Measurements from ENCODE around the gene ABRACL. TPM values are rescaled to one million over a fixed set of nuclear protein-coding genes. Genes with fewer than 3 reads are reported as not detected.
"Not testable (repeated sequence)": the region's sequence is repeated elsewhere in the genome, so short reads cannot be mapped to it uniquely, and the experiment has no call there.

Gene ABRACL
- polyA plus RNA-seq, 1 experiment: 56.4 TPM

GRCh38 chr6:139044250-139044649, 15.7 kb downstream of the ABRACL start:
- H3K27me3 ChIP-seq (ENCODE audit: control insufficient read depth, insufficient read depth, low read length): no peaks in the 10 kb centered on the region
- H3K4me3 ChIP-seq (ENCODE audit: low read depth, low read length): no peak overlapping the region
- TF ChIP-seq, protein P1, sequence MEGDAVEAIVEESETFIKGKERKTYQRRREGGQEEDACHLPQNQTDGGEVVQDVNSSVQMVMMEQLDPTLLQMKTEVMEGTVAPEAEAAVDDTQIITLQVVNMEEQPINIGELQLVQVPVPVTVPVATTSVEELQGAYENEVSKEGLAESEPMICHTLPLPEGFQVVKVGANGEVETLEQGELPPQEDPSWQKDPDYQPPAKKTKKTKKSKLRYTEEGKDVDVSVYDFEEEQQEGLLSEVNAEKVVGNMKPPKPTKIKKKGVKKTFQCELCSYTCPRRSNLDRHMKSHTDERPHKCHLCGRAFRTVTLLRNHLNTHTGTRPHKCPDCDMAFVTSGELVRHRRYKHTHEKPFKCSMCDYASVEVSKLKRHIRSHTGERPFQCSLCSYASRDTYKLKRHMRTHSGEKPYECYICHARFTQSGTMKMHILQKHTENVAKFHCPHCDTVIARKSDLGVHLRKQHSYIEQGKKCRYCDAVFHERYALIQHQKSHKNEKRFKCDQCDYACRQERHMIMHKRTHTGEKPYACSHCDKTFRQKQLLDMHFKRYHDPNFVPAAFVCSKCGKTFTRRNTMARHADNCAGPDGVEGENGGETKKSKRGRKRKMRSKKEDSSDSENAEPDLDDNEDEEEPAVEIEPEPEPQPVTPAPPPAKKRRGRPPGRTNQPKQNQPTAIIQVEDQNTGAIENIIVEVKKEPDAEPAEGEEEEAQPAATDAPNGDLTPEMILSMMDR (IDR thresholded peaks at IDR 0.05; ENCODE audit: low read depth, low read length): no peak
- CTCF ChIA-PET: no interaction called here
- no peak overlapping the region for H3K27ac ChIP-seq (ENCODE audit: low read depth, low read length)
- H3K9me3 ChIP-seq (ENCODE audit: control insufficient read depth, insufficient read depth, low read length): no peaks in the 10 kb centered on the region
- no peak for DNase-seq (ENCODE audit: low read depth, low spot score)
- POLR2A ChIA-PET: no interaction called here

- no peaks in the 10 kb centered on the region for H3K27me3 ChIP-seq (ENCODE audit: control insufficient read depth, insufficient read depth, low read length)
- ChIA-PET CTCF (no interaction called here), POLR2A (no interaction called here)
- TF ChIP-seq, protein P1 (IDR thresholded peaks at IDR 0.05; ENCODE audit: low read depth, low read length): no peak
- no peak overlapping the region for H3K27ac ChIP-seq (ENCODE audit: low read depth, low read length)
- H3K9me3 ChIP-seq (ENCODE audit: control insufficient read depth, insufficient read depth, low read length): no peaks in the 10 kb centered on the region
- no peak overlapping the region for H3K4me3 ChIP-seq (ENCODE audit: low read depth, low read length)
- no peak for DNase-seq (ENCODE audit: low read depth, low spot score)
Measured at GRCh38 chr6:139047677-139048076, 19.1 kb downstream of the ABRACL start.

GRCh38 chr6:139048912-139049311, 20.4 kb downstream of the ABRACL start:
- DNase-seq (ENCODE audit: low read depth, low spot score); H3K27me3 ChIP-seq (ENCODE audit: control insufficient read depth, insufficient read depth, low read length); H3K27ac ChIP-seq (ENCODE audit: low read depth, low read length); H3K4me3 ChIP-seq (ENCODE audit: low read depth, low read length); POLR2A ChIA-PET; H3K9me3 ChIP-seq (ENCODE audit: control insufficient read depth, insufficient read depth, low read length): not testable (repeated sequence)
- CTCF ChIA-PET: interaction anchor here (1.1 kb wide), 1 partner anchor 171 kb away, joined by 3 read pairs; no protein-coding TSS in a partner anchor

DNA sequence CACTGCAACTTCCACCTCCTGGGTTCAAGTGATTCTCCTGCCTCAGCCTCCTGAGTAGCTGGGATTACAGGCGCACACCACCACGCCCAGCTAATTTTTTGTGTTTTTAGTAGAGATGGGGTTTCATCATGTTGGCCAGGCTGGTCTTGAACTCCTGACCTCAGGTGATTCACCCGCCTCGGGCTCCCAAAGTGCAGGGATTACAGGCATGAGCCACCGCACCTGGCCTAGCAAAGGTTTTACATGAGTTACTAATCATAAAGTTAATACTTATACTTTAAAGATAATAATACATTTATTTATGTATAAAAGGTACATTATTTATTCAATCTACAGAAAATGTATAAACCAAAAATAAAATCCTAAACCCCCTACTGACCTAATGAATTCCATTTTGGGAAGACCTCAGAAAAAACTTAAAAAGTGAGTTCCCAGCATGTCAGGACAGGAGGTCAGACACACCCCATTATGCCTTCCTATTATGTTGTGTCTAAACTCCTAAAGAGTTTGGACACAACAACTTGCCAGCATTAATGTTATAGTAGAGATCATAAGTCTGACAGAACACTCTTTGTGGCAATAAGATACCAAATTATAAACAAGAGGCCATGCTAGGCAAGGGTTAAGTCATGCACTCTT, 21.7 kb downstream of the ABRACL start:
- POLR2A ChIA-PET; DNase-seq (ENCODE audit: low read depth, low spot score); H3K9me3 ChIP-seq (ENCODE audit: control insufficient read depth, insufficient read depth, low read length); H3K27ac ChIP-seq (ENCODE audit: low read depth, low read length); H3K4me3 ChIP-seq (ENCODE audit: low read depth, low read length); H3K27me3 ChIP-seq (ENCODE audit: control insufficient read depth, insufficient read depth, low read length): not testable (repeated sequence)
- CTCF ChIA-PET: interaction anchor here (1.1 kb wide), 1 partner anchor 169 kb away, joined by 3 read pairs; no protein-coding TSS in a partner anchor

GRCh38 chr6:139050770-139051313, 22.3 kb downstream of the ABRACL start:
- no peak for DNase-seq (ENCODE audit: low read depth, low spot score)
- Histone ChIP-seq H3K4me3 (ENCODE audit: low read depth, low read length) (no peak overlapping the region), H3K27ac (ENCODE audit: low read depth, low read length) (no peak overlapping the region), H3K9me3 (ENCODE audit: control insufficient read depth, insufficient read depth, low read length) (no peaks in the 10 kb centered on the region), H3K27me3 (ENCODE audit: control insufficient read depth, insufficient read depth, low read length) (no peaks in the 10 kb centered on the region)
- TF ChIP-seq, protein P1 (IDR thresholded peaks at IDR 0.05; ENCODE audit: low read depth, low read length): no peak
- POLR2A ChIA-PET: no interaction called here
- CTCF ChIA-PET: no interaction called here

DNA sequence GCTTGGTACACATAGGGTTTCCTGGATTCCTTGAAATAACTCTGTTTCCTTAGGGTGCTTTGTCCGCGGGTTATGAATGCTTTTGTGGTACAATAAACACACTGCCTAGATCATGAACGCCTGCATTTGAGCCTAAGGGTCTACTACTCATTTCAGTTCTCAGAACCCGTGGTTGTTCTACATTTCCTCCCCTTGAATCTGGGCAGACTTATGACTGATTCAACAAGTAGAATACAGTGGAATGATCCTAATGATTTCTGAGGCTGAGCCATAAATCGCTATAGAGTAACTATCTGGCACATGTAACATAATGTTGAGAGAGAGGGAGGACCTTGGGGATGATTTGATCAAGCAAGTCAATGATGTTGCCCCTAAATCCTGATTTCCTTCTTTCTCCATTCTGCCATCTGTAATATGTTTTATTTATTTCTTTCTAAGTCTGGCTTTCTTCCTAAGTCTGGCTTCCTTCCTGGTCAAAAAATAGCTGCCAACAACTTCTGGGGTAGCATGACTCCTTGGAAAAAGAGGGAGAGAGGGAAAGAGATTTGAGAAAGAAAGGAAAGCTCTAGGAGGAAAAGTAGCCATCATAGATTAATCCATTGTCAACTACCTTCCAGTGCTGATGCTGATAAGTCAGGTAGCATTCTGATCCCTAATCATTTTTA, 23.0 kb downstream of the ABRACL start:
- ChIA-PET CTCF (no interaction called here), POLR2A (no interaction called here)
- H3K27ac ChIP-seq (ENCODE audit: low read depth, low read length): no peak overlapping the region
- H3K27me3 ChIP-seq (ENCODE audit: control insufficient read depth, insufficient read depth, low read length): no peaks in the 10 kb centered on the region
- no peaks in the 10 kb centered on the region for H3K9me3 ChIP-seq (ENCODE audit: control insufficient read depth, insufficient read depth, low read length)
- H3K4me3 ChIP-seq (ENCODE audit: low read depth, low read length): no peak overlapping the region
- no peak for DNase-seq (ENCODE audit: low read depth, low spot score)
- TF ChIP-seq, protein P1 (IDR thresholded peaks at IDR 0.05; ENCODE audit: low read depth, low read length): no peak

Measured in AG04450 (cell line).